ENCODE measurements around the gene LMO3.
"Not testable (repeated sequence)": the region's sequence is repeated elsewhere in the genome, so short reads cannot be mapped to it uniquely, and the experiment has no call there.

The LMO3 gene

DNA sequence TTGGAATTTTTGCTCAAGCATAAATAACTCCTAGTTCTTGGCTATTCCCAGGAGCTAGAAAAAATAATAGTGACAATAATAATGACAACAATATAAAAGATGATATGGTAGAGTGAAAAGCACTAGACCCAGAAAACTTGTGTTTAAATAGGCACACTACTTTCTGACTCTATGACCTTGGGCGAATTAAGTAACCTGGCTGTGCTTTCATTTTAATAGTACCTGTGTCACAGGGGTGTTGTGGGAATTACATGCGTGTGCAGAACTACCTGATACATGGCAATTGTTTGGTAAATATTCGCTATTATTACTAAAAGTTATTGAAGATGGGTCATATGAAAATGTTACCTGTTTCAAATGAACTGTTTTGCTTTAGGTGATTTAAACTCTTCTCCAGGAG lies 60.1 kb downstream of the LMO3 start:
- no peak for DNase-seq (ENCODE audit: low read depth)

- no peak for DNase-seq (ENCODE audit: low read depth)
These were observed 63.4 kb downstream of the LMO3 start for GRCh38 chr12:16542586-16542985.

DNA sequence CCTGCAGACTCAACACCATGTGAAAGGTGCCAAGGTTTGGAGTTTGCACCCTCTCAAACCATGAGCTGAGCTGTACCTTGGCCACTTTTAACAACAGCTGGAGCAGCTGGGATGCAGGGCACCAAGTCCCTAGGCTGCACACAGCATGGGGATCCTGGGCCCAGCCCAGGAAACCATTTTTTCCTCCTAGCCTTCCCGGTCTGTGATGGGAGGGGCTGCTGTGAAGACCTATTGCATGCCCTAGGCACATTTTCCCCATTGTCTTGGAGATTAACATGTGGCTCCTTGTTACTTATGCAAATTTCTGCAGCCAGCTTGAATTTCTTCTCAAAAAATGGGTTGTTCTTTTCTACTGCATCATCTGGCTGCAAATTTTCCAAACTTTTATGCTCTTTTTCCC lies 68.3 kb downstream of the LMO3 start:
- not testable (repeated sequence) for DNase-seq (ENCODE audit: low read depth)

- DNase-seq (ENCODE audit: low read depth): no peak
These were observed 74.3 kb downstream of the LMO3 start for GRCh38 chr12:16531621-16532020.

DNA sequence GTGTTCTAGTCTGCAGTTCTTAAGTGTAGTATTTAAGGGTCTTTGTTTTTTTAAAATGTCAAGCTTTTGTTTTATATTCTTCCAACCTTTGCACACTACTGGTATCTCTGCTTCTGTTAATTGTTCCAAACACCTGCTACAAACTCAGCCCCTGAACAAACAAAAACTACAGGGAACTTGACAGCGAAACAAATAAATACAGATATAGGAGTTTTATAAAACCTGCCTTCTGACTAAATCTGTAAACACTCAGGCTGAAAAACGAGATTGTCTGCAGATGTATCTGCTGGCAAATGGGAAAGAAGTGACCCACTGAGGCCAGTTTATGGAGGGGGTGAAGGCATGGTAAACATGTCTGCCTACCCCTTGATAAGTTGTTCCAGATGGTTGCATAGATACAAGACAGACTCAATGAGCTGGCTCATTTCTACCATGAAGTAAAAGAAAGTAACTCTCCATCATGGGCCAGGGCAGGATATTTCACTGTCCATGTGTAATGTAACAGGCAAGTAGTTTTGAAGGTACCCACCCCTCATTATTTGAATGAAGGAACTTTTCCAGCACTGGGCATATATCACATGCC lies 75.6 kb downstream of the LMO3 start:
- DNase-seq (ENCODE audit: low read depth): no peak

- peak; percentile 87 for DNase-seq (ENCODE audit: low read depth)
These were observed 79.3 kb downstream of the LMO3 start for GRCh38 chr12:16526693-16527092.

GRCh38 chr12:16524378-16524777 lies 81.6 kb downstream of the LMO3 start:
- peak; percentile 9 for DNase-seq (ENCODE audit: low read depth)

DNA sequence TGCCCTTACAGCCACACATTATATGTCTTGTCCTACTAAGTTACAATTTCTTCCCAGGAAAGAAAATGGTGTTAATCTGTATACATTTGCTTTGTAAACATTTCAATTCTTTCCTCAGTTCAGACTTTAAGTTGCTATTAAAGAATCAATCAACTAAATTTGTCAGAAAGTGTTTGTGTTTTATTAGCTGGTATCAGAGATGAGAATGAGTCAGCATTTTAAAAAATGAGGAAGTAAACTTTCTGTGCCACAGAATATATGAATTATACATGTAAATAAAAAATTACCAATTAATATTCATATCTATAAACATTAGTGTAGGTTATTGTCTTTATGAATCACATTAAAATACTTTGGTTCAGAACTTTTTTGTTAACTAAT lies 82.0 kb downstream of the LMO3 start:
- DNase-seq (ENCODE audit: low read depth): no peak

- DNase-seq (ENCODE audit: low read depth): peak; percentile 4
These were observed 82.5 kb downstream of the LMO3 start for GRCh38 chr12:16523284-16523950.

DNA sequence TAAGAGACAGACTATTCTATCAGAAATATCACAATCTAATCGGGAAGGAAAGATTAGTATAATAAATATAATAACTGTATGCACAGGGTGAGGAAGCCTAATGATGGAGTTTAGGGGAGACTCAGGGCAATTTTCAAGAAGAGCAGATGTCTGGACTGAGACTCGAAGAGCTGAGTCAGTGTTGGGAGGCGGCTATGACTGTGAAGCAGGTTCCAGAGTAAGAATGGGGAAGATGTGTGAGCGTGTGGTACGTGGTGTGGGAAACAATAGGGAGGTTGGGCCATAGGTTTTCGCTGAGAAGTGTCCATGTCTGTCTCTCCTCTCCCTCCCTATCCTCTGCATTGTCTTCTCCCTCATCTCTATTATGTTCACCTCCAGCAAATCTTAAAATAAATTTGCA lies 85.6 kb downstream of the LMO3 start:
- DNase-seq (ENCODE audit: low read depth): peak; percentile 2

DNA sequence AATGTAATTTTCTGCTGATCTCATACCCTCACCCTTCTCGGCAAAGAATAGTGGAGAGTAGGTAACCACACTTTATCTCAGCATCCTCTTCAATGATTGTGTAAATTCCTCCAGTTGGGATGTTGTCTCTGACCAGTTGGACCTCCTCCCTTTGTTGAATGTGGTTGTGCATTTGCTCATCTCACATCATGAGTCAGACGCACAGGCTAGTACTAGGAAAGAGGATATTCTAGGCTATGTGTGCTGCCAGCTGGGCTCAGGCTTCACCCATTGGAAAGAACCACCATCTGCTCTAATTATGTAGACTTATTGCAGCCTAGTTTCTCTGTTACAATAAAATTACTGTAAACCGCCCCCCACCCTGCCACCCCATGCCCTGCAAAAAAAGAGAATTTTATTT lies 90.3 kb downstream of the LMO3 start:
- peak; percentile 36 for DNase-seq (ENCODE audit: low read depth)

DNA sequence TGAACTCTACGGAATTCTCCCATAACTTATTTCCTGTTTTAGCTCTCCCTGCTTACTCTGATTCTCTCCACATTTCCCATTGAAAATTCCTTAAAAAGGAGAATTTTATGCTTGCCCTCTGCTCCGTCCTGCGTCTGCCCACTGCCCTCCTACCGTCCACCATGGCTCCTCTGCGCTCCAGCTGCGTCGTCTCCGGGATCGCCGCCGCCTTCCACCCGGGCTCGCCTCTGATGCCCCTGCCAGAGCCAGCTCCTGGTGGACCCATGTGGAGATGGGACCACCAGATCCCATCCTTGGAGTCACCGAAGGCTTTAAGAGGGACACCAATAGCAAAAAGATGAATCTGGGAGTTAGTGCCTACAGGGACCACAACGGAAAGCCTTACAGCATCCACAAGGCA lies 92.7 kb downstream of the LMO3 start:
- no peak for DNase-seq (ENCODE audit: low read depth)

DNA sequence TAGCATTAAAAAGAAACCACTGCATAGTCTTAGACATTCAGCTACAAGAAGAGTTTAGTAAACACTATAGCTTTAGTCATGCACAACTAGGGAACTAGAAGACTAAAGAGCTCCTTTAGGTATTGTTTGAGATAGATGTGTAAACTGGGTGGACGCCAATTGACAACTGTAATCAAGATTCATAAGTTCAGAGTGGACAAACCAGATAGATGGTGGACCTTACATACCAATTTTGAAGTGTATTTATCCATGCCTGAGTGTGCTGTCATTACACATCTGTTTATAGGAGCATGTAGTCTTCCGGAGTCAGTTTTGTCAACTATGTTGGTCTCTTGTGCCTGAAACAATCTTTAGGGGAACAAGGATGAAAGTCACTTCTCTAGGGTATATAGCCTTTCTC lies 96.6 kb downstream of the LMO3 start:
- DNase-seq (ENCODE audit: low read depth): no peak

DNA sequence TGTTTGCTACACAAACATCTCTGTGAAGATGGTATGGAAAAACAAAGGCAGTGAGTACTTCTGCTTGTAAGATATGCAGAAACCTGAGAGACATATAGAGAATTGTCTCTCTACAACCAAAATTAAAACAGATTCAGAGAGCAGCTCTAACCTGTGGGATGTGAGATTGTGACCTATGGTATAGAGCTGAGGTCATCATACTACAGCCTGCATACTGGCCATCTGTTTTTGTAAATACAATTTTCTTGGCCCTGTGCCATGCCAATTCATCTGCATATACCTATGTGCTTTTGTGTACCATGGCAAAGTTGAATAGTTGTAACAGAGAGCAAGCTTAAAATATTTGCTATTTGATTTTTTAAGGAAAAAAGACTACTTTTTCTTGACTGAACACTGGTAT lies 99.6 kb downstream of the LMO3 start:
- no peak for DNase-seq (ENCODE audit: low read depth)

DNA sequence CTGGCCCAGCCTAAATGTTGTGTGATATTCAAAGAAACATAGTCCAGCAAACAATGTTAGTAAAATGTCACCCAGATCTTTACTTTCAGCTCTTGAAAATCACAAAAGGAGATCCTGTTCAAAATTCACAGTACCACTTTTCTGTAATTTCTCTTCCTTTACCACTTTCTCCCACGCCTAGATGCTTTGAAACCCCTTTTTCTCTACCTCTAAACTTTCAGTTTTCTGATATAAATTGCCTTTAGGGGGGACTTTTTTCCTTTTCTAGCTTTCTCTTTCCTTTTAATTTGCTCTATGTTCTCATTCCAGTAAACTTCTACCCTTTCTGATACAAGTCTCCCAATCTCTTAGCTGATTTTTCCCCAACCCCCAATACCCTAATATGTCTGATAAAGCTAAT lies 101.8 kb downstream of the LMO3 start:
- DNase-seq (ENCODE audit: low read depth): no peak

GRCh38 chr12:16499611-16500010 lies 106.4 kb downstream of the LMO3 start:
- peak; percentile 29 for DNase-seq (ENCODE audit: low read depth)
